ENCODE measurements around the gene RBM44.
A peak's percentile ranks its signal among the peaks of the same experiment; 100 is the strongest.
"Not testable (repeated sequence)": the region's sequence is repeated elsewhere in the genome, so short reads cannot be mapped to it uniquely, and the experiment has no call there.

Gene RBM44

DNA sequence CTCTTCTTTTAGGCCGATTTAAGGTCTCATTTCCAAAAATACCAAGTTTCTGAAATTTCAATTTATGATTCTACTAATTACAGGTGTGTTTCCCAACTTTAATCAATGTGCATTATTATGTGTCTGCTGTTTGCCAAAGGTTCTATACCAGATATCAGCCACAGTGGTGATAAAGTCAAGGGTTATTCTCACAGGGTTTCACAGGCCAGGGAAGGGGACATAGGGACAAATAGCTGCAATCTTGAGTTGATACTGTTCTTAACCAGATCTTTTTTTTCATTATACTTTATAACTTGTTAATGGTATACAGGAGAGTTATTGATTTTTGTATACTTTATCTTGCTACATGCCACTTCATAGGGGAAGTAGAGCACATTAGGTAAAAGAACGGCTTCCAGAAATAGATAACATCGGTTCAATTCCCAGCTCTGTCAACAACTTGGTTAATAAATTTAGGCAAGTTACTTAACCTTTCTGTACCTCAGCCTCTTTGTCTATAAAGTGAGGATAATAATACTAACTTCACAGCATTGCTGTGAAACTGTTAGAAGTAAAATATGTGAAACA lies 28.9 kb downstream of the RBM44 start:
- no peak for DNase-seq (ENCODE audit: low read depth in 2 of 2)
- TF ChIP-seq, protein P1, sequence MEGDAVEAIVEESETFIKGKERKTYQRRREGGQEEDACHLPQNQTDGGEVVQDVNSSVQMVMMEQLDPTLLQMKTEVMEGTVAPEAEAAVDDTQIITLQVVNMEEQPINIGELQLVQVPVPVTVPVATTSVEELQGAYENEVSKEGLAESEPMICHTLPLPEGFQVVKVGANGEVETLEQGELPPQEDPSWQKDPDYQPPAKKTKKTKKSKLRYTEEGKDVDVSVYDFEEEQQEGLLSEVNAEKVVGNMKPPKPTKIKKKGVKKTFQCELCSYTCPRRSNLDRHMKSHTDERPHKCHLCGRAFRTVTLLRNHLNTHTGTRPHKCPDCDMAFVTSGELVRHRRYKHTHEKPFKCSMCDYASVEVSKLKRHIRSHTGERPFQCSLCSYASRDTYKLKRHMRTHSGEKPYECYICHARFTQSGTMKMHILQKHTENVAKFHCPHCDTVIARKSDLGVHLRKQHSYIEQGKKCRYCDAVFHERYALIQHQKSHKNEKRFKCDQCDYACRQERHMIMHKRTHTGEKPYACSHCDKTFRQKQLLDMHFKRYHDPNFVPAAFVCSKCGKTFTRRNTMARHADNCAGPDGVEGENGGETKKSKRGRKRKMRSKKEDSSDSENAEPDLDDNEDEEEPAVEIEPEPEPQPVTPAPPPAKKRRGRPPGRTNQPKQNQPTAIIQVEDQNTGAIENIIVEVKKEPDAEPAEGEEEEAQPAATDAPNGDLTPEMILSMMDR (IDR thresholded peaks at IDR 0.05; ENCODE audit: low read depth, low read length), result no peak
- no peak overlapping the region for H3K4me3 ChIP-seq (replicated peaks in 1 of 2; ENCODE audit: low read depth in 2 of 2, low read length in 2 of 2)

DNA sequence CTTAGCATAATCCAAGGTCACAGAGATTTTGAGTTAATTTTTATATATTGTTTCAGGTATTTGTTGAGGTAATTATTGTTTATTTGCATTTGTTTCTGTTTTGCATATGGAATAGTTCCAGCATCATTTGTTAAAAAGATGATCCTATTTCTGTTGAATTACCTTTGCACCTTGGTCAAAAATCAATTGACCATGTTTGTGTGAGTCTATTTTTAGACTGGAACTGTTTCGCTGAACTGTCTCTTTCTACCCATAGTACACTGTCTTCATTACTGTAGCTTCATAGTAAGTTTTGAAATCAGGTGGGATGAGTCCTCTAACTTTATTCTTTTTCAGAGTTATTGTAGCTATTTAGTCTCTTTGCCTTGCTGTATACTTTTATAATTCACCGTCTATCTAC lies 31.9 kb downstream of the RBM44 start:
- TF ChIP-seq, protein P1 (IDR thresholded peaks at IDR 0.05; ENCODE audit: low read depth, low read length), result no peak
- no peak overlapping the region for H3K4me3 ChIP-seq (replicated peaks in 1 of 2; ENCODE audit: low read depth in 2 of 2, low read length in 2 of 2)
- DNase-seq (ENCODE audit: low read depth in 2 of 2), result no peak

DNA sequence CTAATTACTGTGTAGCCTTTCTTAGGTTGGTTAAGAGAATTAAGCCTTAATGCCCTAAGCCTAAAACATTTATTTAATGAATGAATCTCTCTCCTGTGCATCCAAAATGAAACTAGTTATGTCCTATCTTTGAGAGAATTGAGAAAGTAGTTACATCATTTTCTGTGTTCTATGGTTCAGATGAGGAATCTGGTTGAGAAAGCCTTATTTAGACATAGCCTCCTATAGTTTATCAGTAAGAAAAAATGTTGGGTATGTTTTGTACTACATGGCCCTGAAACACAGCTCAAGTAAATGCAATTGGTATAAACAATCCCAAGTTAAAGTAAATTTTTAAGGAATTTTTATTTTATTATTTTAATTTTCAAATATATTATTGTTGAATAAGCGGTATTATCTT lies 35.0 kb downstream of the RBM44 start:
- H3K4me3 ChIP-seq (replicated peaks in 1 of 2; ENCODE audit: low read depth in 2 of 2, low read length in 2 of 2), result no peak overlapping the region

DNA sequence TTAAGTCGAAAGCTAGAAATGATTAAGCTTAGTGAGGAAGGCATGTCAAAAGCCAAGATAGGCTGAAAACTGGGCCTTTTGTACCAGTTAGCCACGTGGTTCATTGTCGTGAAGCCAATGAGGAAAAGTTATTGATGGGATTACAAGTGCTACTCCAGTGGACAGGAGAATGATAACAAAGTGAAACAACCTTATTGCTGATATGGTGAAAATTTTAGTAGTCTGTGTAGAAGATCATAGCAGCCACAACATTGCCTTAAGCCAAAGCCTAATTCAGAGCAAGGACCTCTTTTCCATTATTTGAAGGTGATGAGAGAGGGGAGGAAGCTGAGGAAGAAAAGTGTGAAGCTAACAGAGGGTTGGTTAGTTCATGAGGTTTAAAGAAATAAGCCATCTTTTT lies 36.8 kb downstream of the RBM44 start:
- no peak overlapping the region for H3K4me3 ChIP-seq (replicated peaks in 1 of 2; ENCODE audit: low read depth in 2 of 2, low read length in 2 of 2)
- no peak for DNase-seq (ENCODE audit: low read depth in 2 of 2)
- TF ChIP-seq, protein P1 (IDR thresholded peaks at IDR 0.05; ENCODE audit: low read depth, low read length), result no peak

More for the DNA sequence above, 35.0 kb downstream of the RBM44 start:
- TF ChIP-seq, protein P1 (IDR thresholded peaks at IDR 0.05; ENCODE audit: low read depth, low read length), result no peak
- peak; percentile 37 to 63 for DNase-seq (ENCODE audit: low read depth in 2 of 2)

DNA sequence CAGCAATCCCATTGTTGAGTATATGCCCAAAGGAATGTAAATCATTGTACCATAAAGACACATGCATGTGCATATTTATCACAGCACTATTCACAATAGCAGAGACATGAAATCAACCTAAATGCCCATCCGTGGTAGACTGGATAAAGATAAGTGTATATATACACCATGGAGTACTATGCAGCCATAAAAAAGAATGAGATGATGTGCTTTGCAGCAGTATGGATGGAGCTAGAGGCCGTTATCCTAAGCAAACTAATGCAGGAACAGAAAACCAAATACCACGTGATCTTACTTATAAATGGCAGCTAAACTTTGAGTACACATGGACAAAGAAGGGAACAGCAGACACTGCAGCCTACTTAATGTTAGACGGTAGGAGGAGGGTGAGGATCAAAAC lies 42.5 kb downstream of the RBM44 start:
- TF ChIP-seq, protein P1 (IDR thresholded peaks at IDR 0.05; ENCODE audit: low read depth, low read length), result no peak
- H3K4me3 ChIP-seq (replicated peaks in 1 of 2; ENCODE audit: low read depth in 2 of 2, low read length in 2 of 2), result no peak overlapping the region
- no peak for DNase-seq (ENCODE audit: low read depth in 2 of 2)

DNA sequence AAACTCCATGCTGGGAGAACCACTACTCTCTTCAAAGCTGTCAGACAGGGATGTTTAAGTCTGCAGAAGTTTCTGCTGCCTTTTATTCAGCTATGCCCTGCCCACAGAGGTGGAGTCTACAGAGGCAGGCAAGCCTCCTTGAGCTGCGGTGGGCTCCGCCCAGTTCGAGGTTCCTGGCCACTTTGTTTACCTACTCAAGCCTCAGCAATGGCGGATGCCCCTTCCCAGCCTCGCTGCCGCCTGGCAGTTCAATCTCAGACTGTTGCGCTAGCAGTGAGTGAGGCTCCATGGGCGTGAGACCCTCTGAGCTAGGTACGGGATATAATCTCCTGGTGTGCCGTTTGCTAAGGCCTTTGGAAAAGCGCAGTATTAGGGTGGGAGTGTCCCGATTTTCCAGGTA lies 50.4 kb downstream of the RBM44 start:
- not testable (repeated sequence) for H3K4me3 ChIP-seq (replicated peaks in 1 of 2; ENCODE audit: low read depth in 2 of 2, low read length in 2 of 2); DNase-seq (ENCODE audit: low read depth in 2 of 2)

DNA sequence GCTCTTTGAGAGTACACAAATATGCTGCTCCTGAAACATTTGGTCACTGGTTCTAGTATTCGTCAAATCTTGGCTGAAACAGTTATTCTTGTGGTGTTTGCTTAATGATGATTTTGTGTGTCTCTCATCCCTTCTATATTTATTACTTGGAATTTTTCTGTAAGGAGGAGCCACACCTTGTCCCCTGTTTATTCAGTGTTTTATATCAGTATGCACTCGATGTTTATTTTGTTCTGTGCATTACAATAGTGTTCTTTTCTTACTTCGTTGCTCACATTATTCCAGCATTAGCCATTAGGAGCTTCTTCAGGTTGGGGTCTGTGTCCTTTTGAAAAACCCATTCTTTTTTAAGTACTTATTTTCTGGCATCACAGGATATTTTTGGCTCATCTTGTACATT lies 55.7 kb downstream of the RBM44 start:
- TF ChIP-seq, protein P1 (IDR thresholded peaks at IDR 0.05; ENCODE audit: low read depth, low read length), result no peak
- H3K4me3 ChIP-seq (replicated peaks in 1 of 2; ENCODE audit: low read depth in 2 of 2, low read length in 2 of 2), result no peak overlapping the region
- no peak for DNase-seq (ENCODE audit: low read depth in 2 of 2)

All from cardiac fibroblast (primary cell).